H9 (cell line): ENCODE data around the gene NMUR2. TPM values are rescaled to one million over a fixed set of nuclear protein-coding genes. Genes with fewer than 3 reads are reported as not detected.

Experiments used
- DNase-seq: peaks from one replicate; pipeline ENCODE4 v3.0.0-alpha.2; 2017
- H2AFZ ChIP-seq: one replicate; pipeline ENCODE4 v1.6.1; 2013; ENCODE audit warnings: mild to moderate bottlenecking, low read length, control low read depth, moderate library complexity
- H2AK5ac ChIP-seq: 2 replicates; pipeline ENCODE4 v1.6.1; 2013; ENCODE audit warnings: low read length, control low read depth, mixed read lengths; ENCODE audit not compliant: insufficient read length
- H2BK120ac ChIP-seq: one replicate; pipeline ENCODE4 v1.6.1; 2013; ENCODE audit warnings: low read depth, mild to moderate bottlenecking, low read length, control low read depth, inconsistent platforms; ENCODE audit not compliant: poor library complexity, severe bottlenecking
- H2BK12ac ChIP-seq: 2 replicates; pipeline ENCODE4 v1.6.1; 2013; ENCODE audit warnings: low read length, control low read depth, mixed read lengths, low read depth; ENCODE audit not compliant: insufficient read length
- H2BK15ac ChIP-seq: 2 replicates; pipeline ENCODE4 v1.6.1; 2013; ENCODE audit warnings: low read depth, low read length, control low read depth
- H2BK20ac ChIP-seq: one replicate; pipeline ENCODE4 v1.6.1; 2013; ENCODE audit warnings: low read depth, mild to moderate bottlenecking, low read length, control low read depth, inconsistent platforms; ENCODE audit not compliant: poor library complexity, severe bottlenecking
- H2BK5ac ChIP-seq: 2 replicates; pipeline ENCODE4 v1.6.1; 2013; ENCODE audit warnings: low read length, control low read depth, mixed read lengths; ENCODE audit not compliant: insufficient read length
- H3K14ac ChIP-seq: 2 replicates; pipeline ENCODE4 v1.6.1; 2013; ENCODE audit warnings: low read length, control low read depth; ENCODE audit not compliant: insufficient read depth
- H3K18ac ChIP-seq: 2 replicates; pipeline ENCODE4 v1.6.1; 2013; ENCODE audit warnings: low read depth, mild to moderate bottlenecking, mixed read lengths, low read length, control low read depth; ENCODE audit not compliant: insufficient read length
- H3K23ac ChIP-seq: 2 replicates; pipeline ENCODE4 v1.6.1; 2013; ENCODE audit warnings: low read length, control low read depth, mixed read lengths, low read depth; ENCODE audit not compliant: insufficient read length
- H3K23me2 ChIP-seq: 2 replicates; pipeline ENCODE4 v1.6.1; 2013; ENCODE audit warnings: low read depth, mild to moderate bottlenecking, mixed read lengths, low read length, control low read depth; ENCODE audit not compliant: insufficient read length, poor library complexity, severe bottlenecking
- H3K27ac ChIP-seq: 2 replicates; pipeline ENCODE4 v1.5.1; 2013; ENCODE audit warnings: low read length, control low read depth, mixed read lengths, low read depth; ENCODE audit not compliant: insufficient read length
- H3K27me3 ChIP-seq: 2 replicates; pipeline ENCODE4 v1.6.1; 2013; ENCODE audit warnings: low read length, control low read depth, inconsistent platforms; ENCODE audit not compliant: insufficient read depth
- H3K4ac ChIP-seq: 2 replicates; pipeline ENCODE4 v1.6.1; 2013; ENCODE audit warnings: low read depth, mild to moderate bottlenecking, control low read depth, inconsistent platforms, low read length, moderate library complexity
- H3K4me1 ChIP-seq: 2 replicates; pipeline ENCODE4 v1.6.1; 2013; ENCODE audit warnings: low read length, control low read depth, inconsistent platforms; ENCODE audit not compliant: insufficient read depth
- H3K4me2 ChIP-seq: 2 replicates; pipeline ENCODE4 v1.6.1; 2013; ENCODE audit warnings: low read length, control low read depth, mixed read lengths; ENCODE audit not compliant: insufficient read length, insufficient read depth
- H3K56ac ChIP-seq: 2 replicates; pipeline ENCODE4 v1.6.1; 2013; ENCODE audit warnings: low read depth, mild to moderate bottlenecking, mixed read lengths, low read length, control low read depth; ENCODE audit not compliant: insufficient read length
- H3K79me1 ChIP-seq: 2 replicates; pipeline ENCODE4 v1.6.1; 2013; ENCODE audit warnings: low read depth, mild to moderate bottlenecking, moderate library complexity, low read length, control low read depth, inconsistent platforms; ENCODE audit not compliant: insufficient read depth, poor library complexity, severe bottlenecking
- H3K79me2 ChIP-seq: 2 replicates; pipeline ENCODE4 v1.6.1; 2013; ENCODE audit warnings: low read length, control low read depth, inconsistent platforms; ENCODE audit not compliant: insufficient read depth
- H3K9ac ChIP-seq: 2 replicates; pipeline ENCODE4 v1.6.1; 2013; ENCODE audit warnings: low read length, control low read depth, mixed read lengths; ENCODE audit not compliant: insufficient read length; ENCODE audit errors: extremely low read depth
- H3K9me3 ChIP-seq: one replicate; pipeline ENCODE4 v1.6.1; 2013; ENCODE audit warnings: low read depth, low read length, inconsistent platforms; ENCODE audit not compliant: control insufficient read depth
- H3T11ph ChIP-seq: one replicate; pipeline ENCODE4 v1.6.1; 2013; ENCODE audit warnings: mild to moderate bottlenecking, low read length, control low read depth, inconsistent platforms
- H4K20me1 ChIP-seq: one replicate; pipeline ENCODE4 v1.6.1; 2013; ENCODE audit not compliant: control insufficient read depth, insufficient read length, insufficient read depth
- H4K5ac ChIP-seq: 2 replicates; pipeline ENCODE4 v1.6.1; 2013; ENCODE audit warnings: low read depth, mild to moderate bottlenecking, mixed read lengths, low read length, control low read depth; ENCODE audit not compliant: insufficient read length
- H4K8ac ChIP-seq: replicated peaks from 2 replicates; pipeline ENCODE4 v1.6.1; 2013; ENCODE audit warnings: low read length, control low read depth, mixed read lengths, low read depth; ENCODE audit not compliant: insufficient read length
- H4K91ac ChIP-seq: 2 replicates; pipeline ENCODE4 v1.6.1; 2013; ENCODE audit warnings: low read depth, mild to moderate bottlenecking, moderate library complexity, mixed read lengths, low read length, control low read depth; ENCODE audit not compliant: insufficient read length
- H3K27ac Mint-ChIP-seq, 3 experiments: 2 replicates in 2 of 3; 3 replicates in 1 of 3; pipeline ENCODE4 v1.8.0; 2020 to 2021; ENCODE audit warnings: mixed read lengths in 3 of 3, mild to moderate bottlenecking in 1 of 3, moderate library complexity in 1 of 3
- H3K27me3 Mint-ChIP-seq: 2 replicates; pipeline ENCODE4 v1.8.0; 2021; ENCODE audit warnings: low read depth, mild to moderate bottlenecking, moderate library complexity, mixed read lengths
- H3K36me3 Mint-ChIP-seq, 3 experiments: 2 replicates in 2 of 3; 3 replicates in 1 of 3; pipeline ENCODE4 v1.8.0; 2020 to 2021; ENCODE audit warnings: low read depth in 3 of 3, mixed read lengths in 3 of 3; ENCODE audit not compliant: insufficient read depth in 1 of 3
- H3K4me1 Mint-ChIP-seq, 2 experiments: 2 replicates each; pipeline ENCODE4 v1.8.0; 2020; ENCODE audit warnings: mixed read lengths in 2 of 2
- H3K4me3 Mint-ChIP-seq, 2 experiments: 2 replicates in 1 of 2; 3 replicates in 1 of 2; pipeline ENCODE4 v1.8.0; 2020 to 2021; ENCODE audit warnings: mild to moderate bottlenecking in 2 of 2, mixed read lengths in 2 of 2, moderate library complexity in 1 of 2
- H3K9me3 Mint-ChIP-seq, 2 experiments: 2 replicates in 1 of 2; 3 replicates in 1 of 2; pipeline ENCODE4 v1.8.0; 2020; ENCODE audit warnings: mild to moderate bottlenecking in 2 of 2, mixed read lengths in 2 of 2, moderate library complexity in 1 of 2
- WGBS: extraction: QIAGEN DNeasy Blood & Tissue Kit; methylation state at CpG from one replicate; pipeline ENCODE4 v1.1.7; 2013; ENCODE audit warnings: missing lambda C conversion rate, low lambda C conversion rate, mixed read lengths; ENCODE audit not compliant: insufficient read length; ENCODE audit errors: extremely low coverage; 5-methylcytosine and 5-hydroxymethylcytosine counted together
- total RNA-seq: library from RNA; stranded (reverse); gene quantifications from 2 replicates; pipeline ENCODE4 v1.2.1, GENCODE V29; 2021
- TF ChIP-seq, protein P1 (sequence below): fragments of 200-600 bp; sonication (generic); conservative IDR thresholded peaks from 3 replicates; pipeline ENCODE4 v1.8.0; 2021; ENCODE audit warnings: antibody characterized with exemption, mild to moderate bottlenecking

The NMUR2 gene
- total RNA-seq, 1 experiment from 2014 or later = 0.11 TPM

DNA sequence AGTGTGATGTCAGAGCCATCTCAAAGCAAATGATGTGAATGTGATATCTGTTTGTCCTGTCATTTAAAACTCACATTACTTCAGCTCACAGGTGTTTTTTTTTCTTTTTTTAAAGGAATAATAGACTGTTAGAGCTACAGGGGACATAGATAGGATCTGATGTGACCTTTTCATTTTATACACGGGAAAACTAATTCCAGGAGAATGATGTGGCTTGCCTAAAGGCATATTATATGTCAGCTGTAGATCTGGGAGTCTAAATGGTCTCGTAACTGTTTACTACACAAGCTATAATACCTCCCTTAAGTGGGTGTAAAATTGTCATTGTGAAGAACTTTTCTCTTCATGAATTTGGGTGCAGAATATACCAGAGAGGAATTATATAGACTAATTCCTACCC, 2.0 kb downstream of the NMUR2 start:
- no peak overlapping the region for H2BK120ac ChIP-seq
- no peak overlapping the region for H2AFZ ChIP-seq
- H3K14ac ChIP-seq = no peak overlapping the region
- no peaks in the 10 kb centered on the region for H3K79me1 ChIP-seq
- Mint-ChIP-seq H3K27me3 (peaks cover 16% of the 10 kb centered on the region), H3K27ac (no peak overlapping the region), H3K4me3 (no peak overlapping the region), H3K36me3 (no peaks in the 10 kb centered on the region; a peak in 1 of 7 replicates), H3K9me3 (no peaks in the 10 kb centered on the region), H3K4me1 (peaks cover 5 to 6% of the 10 kb centered on the region in 2 experiments)
- H2BK15ac ChIP-seq = no peak overlapping the region
- no peak overlapping the region for H2BK5ac ChIP-seq
- no peak for DNase-seq
- H2AK5ac ChIP-seq = no peak overlapping the region
- H3K23ac ChIP-seq = no peak overlapping the region
- no peak overlapping the region for H3T11ph ChIP-seq
- H4K91ac ChIP-seq = no peak overlapping the region
- H3K4me1 ChIP-seq = no peaks in the 10 kb centered on the region
- WGBS = no CpG with 5 or more reads among the region's 2 CpGs
- H2BK12ac ChIP-seq = no peak overlapping the region
- no peak overlapping the region for H3K4me2 ChIP-seq
- H4K20me1 ChIP-seq = no peaks in the 10 kb centered on the region
- H3K18ac ChIP-seq = no peak overlapping the region
- TF ChIP-seq, protein P1, sequence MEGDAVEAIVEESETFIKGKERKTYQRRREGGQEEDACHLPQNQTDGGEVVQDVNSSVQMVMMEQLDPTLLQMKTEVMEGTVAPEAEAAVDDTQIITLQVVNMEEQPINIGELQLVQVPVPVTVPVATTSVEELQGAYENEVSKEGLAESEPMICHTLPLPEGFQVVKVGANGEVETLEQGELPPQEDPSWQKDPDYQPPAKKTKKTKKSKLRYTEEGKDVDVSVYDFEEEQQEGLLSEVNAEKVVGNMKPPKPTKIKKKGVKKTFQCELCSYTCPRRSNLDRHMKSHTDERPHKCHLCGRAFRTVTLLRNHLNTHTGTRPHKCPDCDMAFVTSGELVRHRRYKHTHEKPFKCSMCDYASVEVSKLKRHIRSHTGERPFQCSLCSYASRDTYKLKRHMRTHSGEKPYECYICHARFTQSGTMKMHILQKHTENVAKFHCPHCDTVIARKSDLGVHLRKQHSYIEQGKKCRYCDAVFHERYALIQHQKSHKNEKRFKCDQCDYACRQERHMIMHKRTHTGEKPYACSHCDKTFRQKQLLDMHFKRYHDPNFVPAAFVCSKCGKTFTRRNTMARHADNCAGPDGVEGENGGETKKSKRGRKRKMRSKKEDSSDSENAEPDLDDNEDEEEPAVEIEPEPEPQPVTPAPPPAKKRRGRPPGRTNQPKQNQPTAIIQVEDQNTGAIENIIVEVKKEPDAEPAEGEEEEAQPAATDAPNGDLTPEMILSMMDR = no peak
- no peak overlapping the region for H3K9ac ChIP-seq
- H3K79me2 ChIP-seq = no peaks in the 10 kb centered on the region
- no peak overlapping the region for H4K8ac ChIP-seq
- H3K4ac ChIP-seq = no peak overlapping the region
- no peaks in the 10 kb centered on the region for H3K9me3 ChIP-seq
- no peak overlapping the region for H3K56ac ChIP-seq
- H4K5ac ChIP-seq = no peak overlapping the region
- no peak overlapping the region for H2BK20ac ChIP-seq
- no peak overlapping the region for H3K27ac ChIP-seq
- no peaks in the 10 kb centered on the region for H3K23me2 ChIP-seq
- no peaks in the 10 kb centered on the region; the same call in 1 of the 2 replicates for H3K27me3 ChIP-seq
